IMR-90 (cell line): ENCODE data around the gene RRP15.

Source experiments
- RFX5 ChIP-seq: IDR thresholded peaks from 2 replicates; pipeline ENCODE4 v1.8.0; 2012; ENCODE audit warnings: low read depth, mild to moderate bottlenecking, low read length, moderate library complexity
- TF ChIP-seq, protein P1 (sequence below): conservative IDR thresholded peaks from 2 replicates; pipeline ENCODE4 v1.5.1; 2012; ENCODE audit warnings: mild to moderate bottlenecking, low read depth, low read length, improper control_type of control experiment

DNA sequence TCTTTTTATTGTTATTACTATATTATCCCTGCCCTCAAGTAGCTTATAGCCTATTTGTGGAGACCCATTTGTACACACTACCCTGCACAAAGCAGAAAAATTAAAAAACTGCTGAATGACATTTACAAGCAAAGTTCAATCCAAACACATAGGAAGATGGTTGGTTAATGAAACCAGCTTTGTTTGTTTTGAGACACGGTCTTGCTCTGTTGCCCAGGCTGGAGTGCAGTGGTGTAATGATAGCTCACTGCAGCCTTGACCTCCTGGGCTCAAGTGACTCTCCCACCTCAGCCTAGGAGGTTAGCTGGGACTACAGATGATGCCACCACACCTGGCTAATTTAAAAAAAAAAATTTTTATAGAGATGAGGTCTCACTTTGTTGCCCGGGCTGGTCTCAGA is 91.6 kb downstream of the RRP15 start:
- TF ChIP-seq, protein P1, sequence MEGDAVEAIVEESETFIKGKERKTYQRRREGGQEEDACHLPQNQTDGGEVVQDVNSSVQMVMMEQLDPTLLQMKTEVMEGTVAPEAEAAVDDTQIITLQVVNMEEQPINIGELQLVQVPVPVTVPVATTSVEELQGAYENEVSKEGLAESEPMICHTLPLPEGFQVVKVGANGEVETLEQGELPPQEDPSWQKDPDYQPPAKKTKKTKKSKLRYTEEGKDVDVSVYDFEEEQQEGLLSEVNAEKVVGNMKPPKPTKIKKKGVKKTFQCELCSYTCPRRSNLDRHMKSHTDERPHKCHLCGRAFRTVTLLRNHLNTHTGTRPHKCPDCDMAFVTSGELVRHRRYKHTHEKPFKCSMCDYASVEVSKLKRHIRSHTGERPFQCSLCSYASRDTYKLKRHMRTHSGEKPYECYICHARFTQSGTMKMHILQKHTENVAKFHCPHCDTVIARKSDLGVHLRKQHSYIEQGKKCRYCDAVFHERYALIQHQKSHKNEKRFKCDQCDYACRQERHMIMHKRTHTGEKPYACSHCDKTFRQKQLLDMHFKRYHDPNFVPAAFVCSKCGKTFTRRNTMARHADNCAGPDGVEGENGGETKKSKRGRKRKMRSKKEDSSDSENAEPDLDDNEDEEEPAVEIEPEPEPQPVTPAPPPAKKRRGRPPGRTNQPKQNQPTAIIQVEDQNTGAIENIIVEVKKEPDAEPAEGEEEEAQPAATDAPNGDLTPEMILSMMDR = no peak
- no peak for TF ChIP-seq RFX5
